Gastrocnemius medialis (tissue), 4 donors: ENCODE results near the gene FDX1. TPM values are rescaled to one million over a fixed set of nuclear protein-coding genes. Genes with fewer than 3 reads are reported as not detected.

Source experiments
- ATAC-seq, 2 donors: fragments of 150-250 bp; one replicate each; pipeline ENCODE4 v1.9.1; 2016
- DNase-seq, 2 donors: peaks; one replicate each; pipeline ENCODE4 v3.0.0-alpha.2; 2019
- H3K27ac ChIP-seq, 4 donors: fragments of 200-600 bp; sonication (generic); 1 replicate in 1 of 4; 2 replicates in 3 of 4; pipeline ENCODE4 v1.5.1; 2016 to 2018; ENCODE audit warnings: mild to moderate bottlenecking in 2 of 4, moderate library complexity in 1 of 4
- H3K27me3 ChIP-seq, 3 donors: fragments of 200-600 bp; sonication (generic) in 2 of 3; 1 replicate in 1 of 3; 2 replicates in 2 of 3; pipeline versions ENCODE4 v1.5.1 to v1.6.0; 2016 to 2019; ENCODE audit warnings: mild to moderate bottlenecking in 1 of 3, moderate library complexity in 1 of 3
- H3K36me3 ChIP-seq, 2 donors: fragments of 200-600 bp; sonication (generic) in 1 of 2; one replicate each; pipeline ENCODE4 v1.5.1; 2017 to 2018
- H3K4me1 ChIP-seq, 2 donors: fragments of 200-600 bp; sonication (generic) in 1 of 2; one replicate each; pipeline ENCODE4 v1.5.1; 2016 to 2017; ENCODE audit warnings: mild to moderate bottlenecking in 2 of 2
- H3K4me3 ChIP-seq, 4 donors: fragments of 200-600 bp; sonication (generic) in 3 of 4; 1 replicate in 1 of 4; 2 replicates in 3 of 4; pipeline ENCODE4 v1.5.1; 2016 to 2019; ENCODE audit warnings: mild to moderate bottlenecking in 2 of 4
- H3K9me3 ChIP-seq, 3 donors: fragments of 200-600 bp; sonication (generic) in 2 of 3; 1 replicate in 1 of 3; 2 replicates in 2 of 3; pipeline ENCODE4 v1.5.1; 2016 to 2019
- CTCF ChIP-seq, 5 experiments: fragments of 450-650 bp in 3 of 5; fragments of 200-600 bp in 2 of 5; sonication (generic) in 2 of 5; IDR thresholded peaks in 4 of 5; conservative IDR thresholded peaks in 1 of 5; 1 replicate in 4 of 5; 2 replicates in 1 of 5; pipeline ENCODE4 v1.5.1; 2016 to 2019; ENCODE audit warnings: antibody characterized with exemption in 5 of 5, mild to moderate bottlenecking in 3 of 5, moderate library complexity in 3 of 5
- POLR2A ChIP-seq, 2 donors: fragments of 450-650 bp; IDR thresholded peaks; one replicate each; pipeline ENCODE4 v1.6.1; 2017; ENCODE audit warnings: antibody characterized with exemption in 2 of 2, mild to moderate bottlenecking in 2 of 2, moderate library complexity in 2 of 2
- in situ Hi-C, 4 donors: fragments of 200-750 bp; cut with MboI; loops; one replicate each; pipeline versions ENCODE4 v1.15.0 to v1.8.0; 2017; ENCODE audit warnings: low sequenced_read_pairs in 4 of 4
- intact Hi-C: fragments of 100-400 bp; cut with DNase I; formaldehyde crosslinking; loops from one replicate; pipeline ENCODE4 v1.15.1; 2023; ENCODE audit warnings: low total_unique reads
- total RNA-seq, 4 donors: library from RNA; depleted of rRNA; stranded (reverse); fragments of >200 nt; gene quantifications; one replicate each; pipeline versions ENCODE4 v1.1.0 to v1.2.3, GENCODE V29; 2016

FDX1 gene
- total RNA-seq, 4 donors from 2014 or later, result 13.3 to 25.0 (median 21.3) TPM

DNA sequence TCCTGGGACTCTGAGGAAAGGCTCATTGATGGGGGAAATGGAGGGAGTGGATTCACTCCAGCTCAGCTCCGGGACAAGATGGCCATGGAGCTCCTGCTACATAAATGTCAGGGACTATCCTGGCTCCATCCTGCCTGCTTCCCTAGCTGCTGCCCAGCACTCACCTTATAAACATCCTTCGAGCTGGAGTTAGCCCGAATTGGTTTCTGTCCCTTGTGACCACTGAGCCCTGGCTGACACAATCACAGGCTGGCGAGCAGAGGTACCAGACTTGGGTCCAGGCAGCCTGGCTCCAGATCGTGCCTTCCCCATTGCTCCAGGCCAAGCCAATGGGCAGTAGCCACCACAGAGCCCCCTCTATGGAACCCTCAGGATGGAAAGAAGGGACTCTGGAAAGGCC is 77.6 kb downstream of the FDX1 start:
- Histone ChIP-seq H3K4me3 (no peak overlapping the region), H3K27me3 (no peaks in the 10 kb centered on the region), H3K9me3 (no peaks in the 10 kb centered on the region), H3K36me3 (no peaks in the 10 kb centered on the region), H3K4me1 (no peaks in the 10 kb centered on the region), H3K27ac (no peak overlapping the region)
- no peak for ATAC-seq
- in situ Hi-C loops (no loop called here), intact Hi-C loops (no loop called here)
- TF ChIP-seq POLR2A (IDR thresholded peaks at IDR 0.05), result no peak
- TF ChIP-seq CTCF (IDR thresholded peaks at IDR 0.05 in 4 of 5, conservative IDR thresholded peaks at IDR 0.05 in 1 of 5), result no peak
- no peak for DNase-seq

DNA sequence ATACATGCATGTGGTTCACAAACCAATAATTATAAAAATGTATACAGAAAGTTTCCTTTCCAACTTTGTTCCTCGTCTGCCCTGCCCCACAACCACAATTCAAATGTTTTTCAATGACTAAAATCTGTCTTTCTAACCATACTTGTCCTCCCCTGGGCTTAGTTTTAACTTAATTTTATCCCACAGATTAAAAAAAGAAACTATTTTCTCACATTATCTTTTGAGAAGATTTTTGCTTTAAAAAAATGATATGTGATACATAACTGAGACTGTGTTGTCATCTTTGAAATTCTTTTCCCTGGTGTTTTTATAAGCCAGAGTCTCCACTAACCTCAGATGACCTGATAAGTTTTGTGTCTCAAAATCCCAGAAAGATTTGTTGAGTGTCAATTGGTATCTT is 79.0 kb downstream of the FDX1 start:
- TF ChIP-seq POLR2A (IDR thresholded peaks at IDR 0.05) (no peak), CTCF (IDR thresholded peaks at IDR 0.05 in 4 of 5, conservative IDR thresholded peaks at IDR 0.05 in 1 of 5) (no peak)
- no peaks in the 10 kb centered on the region for H3K36me3 ChIP-seq
- H3K4me3 ChIP-seq, result no peak overlapping the region
- H3K27ac ChIP-seq, result no peak overlapping the region
- ATAC-seq (no peak), DNase-seq (no peak)
- no peaks in the 10 kb centered on the region for H3K4me1 ChIP-seq
- in situ Hi-C loops (no loop called here), intact Hi-C loops (no loop called here)
- no peaks in the 10 kb centered on the region for H3K9me3 ChIP-seq
- no peaks in the 10 kb centered on the region for H3K27me3 ChIP-seq

GRCh38 chr11:110509472-110509871 is 79.7 kb downstream of the FDX1 start:
- ATAC-seq (no peak), DNase-seq (no peak)
- TF ChIP-seq POLR2A (IDR thresholded peaks at IDR 0.05), result no peak
- TF ChIP-seq CTCF (IDR thresholded peaks at IDR 0.05 in 4 of 5, conservative IDR thresholded peaks at IDR 0.05 in 1 of 5), result no peak
- in situ Hi-C loops, result no loop called here
- no peaks in the 10 kb centered on the region for H3K36me3 ChIP-seq
- no peak overlapping the region for H3K27ac ChIP-seq
- intact Hi-C loops, result no loop called here
- no peaks in the 10 kb centered on the region for H3K9me3 ChIP-seq
- no peaks in the 10 kb centered on the region for H3K27me3 ChIP-seq
- no peak overlapping the region for H3K4me3 ChIP-seq
- no peaks in the 10 kb centered on the region for H3K4me1 ChIP-seq

- no peaks in the 10 kb centered on the region for H3K27me3 ChIP-seq
- intact Hi-C loops (no loop called here), in situ Hi-C loops (no loop called here)
- no peaks in the 10 kb centered on the region for H3K9me3 ChIP-seq
- no peaks in the 10 kb centered on the region for H3K36me3 ChIP-seq
- TF ChIP-seq CTCF (IDR thresholded peaks at IDR 0.05 in 4 of 5, conservative IDR thresholded peaks at IDR 0.05 in 1 of 5) (no peak), POLR2A (IDR thresholded peaks at IDR 0.05) (no peak)
- no peak for ATAC-seq
- no peaks in the 10 kb centered on the region for H3K4me1 ChIP-seq
- H3K4me3 ChIP-seq, result no peak overlapping the region
- no peak for DNase-seq
- no peak overlapping the region for H3K27ac ChIP-seq
Measured at GRCh38 chr11:110512026-110512425, 82.3 kb downstream of the FDX1 start.

GRCh38 chr11:110513259-110513801 is 83.6 kb downstream of the FDX1 start:
- no peaks in the 10 kb centered on the region for H3K4me1 ChIP-seq

More at GRCh38 chr11:110513259-110513801, 83.6 kb downstream of the FDX1 start:
- DNase-seq (no peak), ATAC-seq (no peak)
- Histone ChIP-seq H3K27me3 (no peaks in the 10 kb centered on the region), H3K9me3 (no peaks in the 10 kb centered on the region), H3K27ac (no peak overlapping the region), H3K4me3 (no peak overlapping the region), H3K36me3 (no peaks in the 10 kb centered on the region)
- TF ChIP-seq CTCF (IDR thresholded peaks at IDR 0.05 in 4 of 5, conservative IDR thresholded peaks at IDR 0.05 in 1 of 5) (no peak), POLR2A (IDR thresholded peaks at IDR 0.05) (no peak)
- in situ Hi-C loops, result no loop called here
- intact Hi-C loops, result no loop called here
